Activated B cell treated with CpG ODN at 0.5 μM for 24 hours (primary cell): ENCODE results near the gene IGF1R. TPM values are rescaled to one million over a fixed set of nuclear protein-coding genes. Genes with fewer than 3 reads are reported as not detected.

Experiments
- ATAC-seq: fragments of 200-7000 bp; cut with Tn5 transposase; one replicate; pipeline ENCODE4 v1.10.0; 2021; ENCODE audit warnings: low read depth, mild to moderate bottlenecking, moderate library complexity
- CTCF ChIA-PET: fragments of 350-600 bp; sonication (Branson Sonifier 250); formaldehyde crosslinking; loops from one replicate; lab custom pipeline; 2021; ENCODE audit warnings: antibody characterized with exemption; lab: Charles Lee
- POLR2A ChIA-PET: fragments of 350-600 bp; sonication (Branson Sonifier 250); formaldehyde crosslinking; loops from one replicate; lab custom pipeline; 2021; ENCODE audit warnings: antibody characterized with exemption; lab: Charles Lee
- DNase-seq: peaks from one replicate; pipeline ENCODE4 v3.0.0; 2022
- H3K27ac Mint-ChIP-seq: one replicate; pipeline ENCODE4 v1.8.0; 2020; ENCODE audit warnings: mixed read lengths
- H3K27me3 Mint-ChIP-seq: one replicate; pipeline ENCODE4 v1.8.0; 2021; ENCODE audit warnings: mixed read lengths
- H3K36me3 Mint-ChIP-seq: one replicate; pipeline ENCODE4 v1.8.0; 2021; ENCODE audit warnings: low read depth, mixed read lengths
- H3K4me1 Mint-ChIP-seq: one replicate; pipeline ENCODE4 v1.8.0; 2021; ENCODE audit warnings: mixed read lengths
- H3K4me3 Mint-ChIP-seq: one replicate; pipeline ENCODE4 v1.8.0; 2020; ENCODE audit warnings: mild to moderate bottlenecking, mixed read lengths
- H3K9me3 Mint-ChIP-seq: one replicate; pipeline ENCODE4 v1.8.0; 2020; ENCODE audit warnings: mixed read lengths
- CTCF ChIP-seq: fragments of 200-600 bp; IDR thresholded peaks from one replicate; pipeline ENCODE4 v1.8.0; 2022; ENCODE audit warnings: antibody characterized with exemption, mild to moderate bottlenecking
- intact Hi-C: fragments of 100-400 bp; cut with micrococcal nuclease; formaldehyde crosslinking; loops from one replicate; pipeline ENCODE4 v1.15.1; 2024
- total RNA-seq: library from RNA; stranded (reverse); gene quantifications from 2 replicates; pipeline ENCODE4 v1.2.3, GENCODE V29; 2022

IGF1R gene
- total RNA-seq, 1 donor from 2014 or later, result 6.7 TPM

- H3K4me3 Mint-ChIP-seq, result no peak overlapping the region
- intact Hi-C loops, result no loop called here
- no peak for ATAC-seq
- H3K36me3 Mint-ChIP-seq, result no peaks in the 10 kb centered on the region
- POLR2A ChIA-PET, result interaction anchor here (0.6 kb wide), 1 partner anchor 13 kb away, joined by 6 read pairs; no protein-coding TSS in a partner anchor
- no peak for TF ChIP-seq CTCF
- CTCF ChIA-PET, result no interaction called here
- H3K4me1 Mint-ChIP-seq, result no peaks in the 10 kb centered on the region
- H3K27ac Mint-ChIP-seq, result no peak overlapping the region
- no peak for DNase-seq
- H3K27me3 Mint-ChIP-seq, result peaks cover 3% of the 10 kb centered on the region
- peaks cover 23% of the 10 kb centered on the region for H3K9me3 Mint-ChIP-seq
These were observed 347.8 kb downstream of the IGF1R start for GRCh38 chr15:98996169-98996568.

GRCh38 chr15:98996624-98997023 is 348.3 kb downstream of the IGF1R start:
- Mint-ChIP-seq H3K4me1 (no peaks in the 10 kb centered on the region), H3K9me3 (peaks cover 23% of the 10 kb centered on the region), H3K4me3 (no peak overlapping the region), H3K36me3 (no peaks in the 10 kb centered on the region), H3K27me3 (peaks cover 3% of the 10 kb centered on the region), H3K27ac (no peak overlapping the region)
- ATAC-seq (no peak), DNase-seq (no peak)
- CTCF ChIA-PET, result no interaction called here
- POLR2A ChIA-PET, result interaction anchor here (0.6 kb wide), 1 partner anchor 12 kb away, joined by 6 read pairs; no protein-coding TSS in a partner anchor
- intact Hi-C loops, result no loop called here
- TF ChIP-seq CTCF, result no peak

GRCh38 chr15:98997312-98997711 is 349.0 kb downstream of the IGF1R start:
- Mint-ChIP-seq H3K9me3 (peaks cover 16% of the 10 kb centered on the region), H3K27me3 (peaks cover 3% of the 10 kb centered on the region), H3K4me3 (no peak overlapping the region), H3K27ac (no peak overlapping the region), H3K4me1 (no peaks in the 10 kb centered on the region), H3K36me3 (no peaks in the 10 kb centered on the region)
- TF ChIP-seq CTCF, result no peak
- ChIA-PET CTCF (no interaction called here), POLR2A (no interaction called here)
- ATAC-seq (no peak), DNase-seq (no peak)
- intact Hi-C loops, result no loop called here

- H3K4me1 Mint-ChIP-seq, result no peaks in the 10 kb centered on the region
- no peak for TF ChIP-seq CTCF
- H3K4me3 Mint-ChIP-seq, result no peak overlapping the region
- ATAC-seq (no peak), DNase-seq (no peak)
- no peak overlapping the region for H3K27ac Mint-ChIP-seq
- peaks cover 3% of the 10 kb centered on the region for H3K27me3 Mint-ChIP-seq
- ChIA-PET POLR2A (no interaction called here), CTCF (no interaction called here)
- peaks cover 16% of the 10 kb centered on the region for H3K9me3 Mint-ChIP-seq
- intact Hi-C loops, result no loop called here
- no peaks in the 10 kb centered on the region for H3K36me3 Mint-ChIP-seq
These were observed 349.4 kb downstream of the IGF1R start for GRCh38 chr15:98997755-98998154.

GRCh38 chr15:98998279-98998678 is 349.9 kb downstream of the IGF1R start:
- Mint-ChIP-seq H3K4me1 (no peaks in the 10 kb centered on the region), H3K27ac (no peak overlapping the region), H3K9me3 (peaks cover 16% of the 10 kb centered on the region), H3K36me3 (no peaks in the 10 kb centered on the region), H3K27me3 (peaks cover 1% of the 10 kb centered on the region), H3K4me3 (no peak overlapping the region)
- TF ChIP-seq CTCF, result no peak
- CTCF ChIA-PET, result no interaction called here
- POLR2A ChIA-PET, result no interaction called here
- ATAC-seq (no peak), DNase-seq (no peak)
- intact Hi-C loops, result no loop called here
